ENCODE data around the gene NAMPT.

DNA sequence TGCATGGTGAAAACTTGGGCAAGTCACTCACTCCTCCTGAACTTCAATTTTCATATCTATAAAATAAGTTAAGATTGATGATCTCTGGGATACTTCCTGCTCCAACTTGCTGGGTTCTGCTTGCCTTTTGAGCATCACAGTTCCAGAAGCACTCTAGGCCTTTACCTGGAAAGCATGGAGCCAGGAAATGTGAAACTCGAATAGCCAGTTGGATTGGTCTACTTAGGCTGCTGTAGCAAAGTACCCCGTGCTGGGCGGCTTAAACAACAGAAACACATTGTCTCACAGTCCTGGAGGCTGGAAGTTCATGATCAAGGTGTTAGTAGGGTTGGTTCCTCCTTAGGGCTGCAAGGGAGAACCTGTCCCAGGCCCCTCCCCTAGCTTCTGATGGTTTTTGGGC, 64.5 kb downstream of the NAMPT start:
- TF ChIP-seq CTCF (IDR thresholded peaks at IDR 0.05), result no peak
- TF ChIP-seq POLR2A (IDR thresholded peaks at IDR 0.05), result no peak

All from thyroid gland (tissue), 4 donors.